Fibroblast of pulmonary artery (primary cell): ENCODE results near the gene TPO.
"Not testable (repeated sequence)": the region's sequence is repeated elsewhere in the genome, so short reads cannot be mapped to it uniquely, and the experiment has no call there.

Experiments
- DNase-seq: peaks from one replicate; pipeline ENCODE4 v3.0.0-alpha.2; 2010; ENCODE audit warnings: low read depth
- H3K4me3 ChIP-seq: replicated peaks from 2 replicates; pipeline ENCODE4 v1.5.1; 2011; ENCODE audit warnings: low read depth, mild to moderate bottlenecking, control low read depth, low read length, moderate library complexity
- TF ChIP-seq, protein P1 (sequence below): IDR thresholded peaks from 2 replicates; pipeline ENCODE4 v1.5.1; 2011; ENCODE audit warnings: mild to moderate bottlenecking, control low read depth, low read length, inconsistent platforms; ENCODE audit errors: missing control alignments

The TPO gene

DNA sequence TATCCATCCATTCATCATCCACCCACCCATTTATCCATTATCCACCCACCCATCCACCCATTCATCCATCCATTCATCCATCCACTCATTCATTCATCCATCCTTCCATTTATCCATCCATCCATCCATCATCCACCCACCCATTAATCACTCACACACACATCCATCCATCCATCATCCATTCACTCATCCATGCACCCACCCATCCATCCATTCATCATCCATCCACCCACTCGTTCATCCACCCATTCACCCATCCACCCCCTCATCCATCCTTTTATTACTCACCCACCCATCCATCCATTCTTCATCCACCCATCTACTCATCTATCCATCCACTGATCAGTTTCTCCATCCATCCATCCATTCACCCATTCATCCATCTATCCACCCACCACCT, 8.1 kb upstream of the TPO start:
- no peak for DNase-seq
- no peak overlapping the region for H3K4me3 ChIP-seq
- TF ChIP-seq, protein P1, sequence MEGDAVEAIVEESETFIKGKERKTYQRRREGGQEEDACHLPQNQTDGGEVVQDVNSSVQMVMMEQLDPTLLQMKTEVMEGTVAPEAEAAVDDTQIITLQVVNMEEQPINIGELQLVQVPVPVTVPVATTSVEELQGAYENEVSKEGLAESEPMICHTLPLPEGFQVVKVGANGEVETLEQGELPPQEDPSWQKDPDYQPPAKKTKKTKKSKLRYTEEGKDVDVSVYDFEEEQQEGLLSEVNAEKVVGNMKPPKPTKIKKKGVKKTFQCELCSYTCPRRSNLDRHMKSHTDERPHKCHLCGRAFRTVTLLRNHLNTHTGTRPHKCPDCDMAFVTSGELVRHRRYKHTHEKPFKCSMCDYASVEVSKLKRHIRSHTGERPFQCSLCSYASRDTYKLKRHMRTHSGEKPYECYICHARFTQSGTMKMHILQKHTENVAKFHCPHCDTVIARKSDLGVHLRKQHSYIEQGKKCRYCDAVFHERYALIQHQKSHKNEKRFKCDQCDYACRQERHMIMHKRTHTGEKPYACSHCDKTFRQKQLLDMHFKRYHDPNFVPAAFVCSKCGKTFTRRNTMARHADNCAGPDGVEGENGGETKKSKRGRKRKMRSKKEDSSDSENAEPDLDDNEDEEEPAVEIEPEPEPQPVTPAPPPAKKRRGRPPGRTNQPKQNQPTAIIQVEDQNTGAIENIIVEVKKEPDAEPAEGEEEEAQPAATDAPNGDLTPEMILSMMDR = no peak

DNA sequence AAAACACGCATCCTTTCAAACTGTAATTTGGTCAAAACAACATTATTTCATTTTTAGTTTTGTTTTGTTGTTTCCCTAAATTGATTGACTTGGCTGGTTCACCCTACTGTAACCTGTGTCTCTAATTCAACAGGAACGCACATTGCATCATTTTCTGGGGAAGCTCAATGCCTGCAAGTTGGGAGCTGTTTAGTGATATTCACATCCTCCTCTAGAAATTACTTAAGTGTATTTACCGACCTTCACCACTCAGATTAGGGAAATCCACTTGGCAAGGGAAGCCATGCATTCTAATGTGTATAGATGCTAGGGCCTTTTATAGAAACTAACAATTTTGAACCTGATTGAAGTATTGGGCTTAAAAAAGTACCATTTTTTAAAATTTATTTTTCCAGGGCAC, 7.3 kb upstream of the TPO start:
- DNase-seq = no peak
- no peak overlapping the region for H3K4me3 ChIP-seq
- TF ChIP-seq, protein P1 = no peak

DNA sequence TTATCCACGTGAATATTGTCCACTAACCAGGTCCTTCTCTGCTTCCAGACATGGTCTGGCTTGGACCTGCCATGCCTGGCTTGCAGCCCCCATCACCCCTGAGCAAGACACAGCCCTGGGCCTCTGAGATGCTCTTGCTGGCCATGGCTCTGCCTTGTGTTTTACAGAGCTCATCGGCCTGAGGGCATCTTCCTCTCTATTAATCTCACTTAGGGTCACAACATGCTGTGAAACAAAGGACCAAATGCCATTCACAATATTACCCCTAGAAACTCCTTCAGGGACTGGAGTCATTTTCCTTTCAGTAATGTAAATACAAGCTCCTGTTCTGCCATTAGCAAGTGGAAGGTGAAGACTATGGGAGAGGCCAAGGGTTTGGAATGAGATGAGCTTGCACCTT, 6.8 kb upstream of the TPO start:
- no peak overlapping the region for H3K4me3 ChIP-seq
- no peak for DNase-seq
- TF ChIP-seq, protein P1 = no peak

DNA sequence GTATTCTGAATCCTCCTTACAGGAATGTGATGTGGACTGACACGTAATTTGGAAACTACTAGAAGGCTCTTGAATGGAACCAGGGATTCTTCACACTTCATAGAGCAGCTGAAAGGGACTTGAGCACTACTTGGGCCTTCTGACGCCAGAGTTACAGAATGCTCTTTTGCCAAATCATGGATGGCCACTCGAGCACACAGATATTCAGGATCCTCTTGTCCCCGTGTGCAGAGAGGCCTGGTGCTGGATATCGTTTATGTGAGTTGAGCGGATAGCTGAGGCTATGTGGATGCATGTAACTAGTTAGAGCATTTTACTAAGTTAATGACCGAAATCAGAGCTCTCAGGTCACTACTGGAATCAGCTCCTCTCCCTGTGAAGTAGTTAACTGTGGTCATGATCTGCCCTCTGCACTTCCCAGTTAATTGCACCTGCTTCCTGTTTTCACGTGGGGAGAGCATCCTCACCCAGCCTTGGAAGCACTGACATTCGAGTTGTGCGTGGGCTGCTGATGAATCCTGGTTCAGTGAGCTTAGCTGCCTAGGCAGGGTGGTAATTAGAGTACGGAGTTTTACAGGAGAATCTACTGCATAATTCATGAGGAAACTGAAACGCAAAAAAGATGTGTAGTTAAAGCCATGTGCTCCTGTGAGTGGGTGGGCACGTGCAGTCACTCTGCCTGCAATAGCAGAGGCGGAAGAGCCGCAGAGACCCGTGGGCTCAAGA, 5.2 kb upstream of the TPO start:
- H3K4me3 ChIP-seq = no peak overlapping the region
- TF ChIP-seq, protein P1 = no peak
- DNase-seq = no peak

DNA sequence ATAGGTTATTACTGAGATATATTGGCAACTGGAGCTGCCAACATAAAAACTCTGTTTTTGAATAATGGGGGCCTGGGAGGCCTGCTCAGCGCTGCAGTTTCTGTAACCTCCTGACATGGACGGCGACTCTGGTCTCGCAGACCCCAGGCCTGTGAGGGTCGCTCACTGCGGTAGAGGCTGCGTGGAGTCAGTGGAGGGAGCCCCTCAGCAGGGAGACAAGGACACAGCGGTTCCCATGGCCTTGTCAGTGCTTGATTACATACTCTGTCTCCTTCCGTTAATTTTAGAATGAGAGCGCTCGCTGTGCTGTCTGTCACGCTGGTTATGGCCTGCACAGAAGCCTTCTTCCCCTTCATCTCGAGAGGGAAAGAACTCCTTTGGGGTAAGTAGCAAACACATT, 858 bp downstream of the TPO start:
- TF ChIP-seq, protein P1 = no peak
- H3K4me3 ChIP-seq = no peak overlapping the region
- no peak for DNase-seq

DNA sequence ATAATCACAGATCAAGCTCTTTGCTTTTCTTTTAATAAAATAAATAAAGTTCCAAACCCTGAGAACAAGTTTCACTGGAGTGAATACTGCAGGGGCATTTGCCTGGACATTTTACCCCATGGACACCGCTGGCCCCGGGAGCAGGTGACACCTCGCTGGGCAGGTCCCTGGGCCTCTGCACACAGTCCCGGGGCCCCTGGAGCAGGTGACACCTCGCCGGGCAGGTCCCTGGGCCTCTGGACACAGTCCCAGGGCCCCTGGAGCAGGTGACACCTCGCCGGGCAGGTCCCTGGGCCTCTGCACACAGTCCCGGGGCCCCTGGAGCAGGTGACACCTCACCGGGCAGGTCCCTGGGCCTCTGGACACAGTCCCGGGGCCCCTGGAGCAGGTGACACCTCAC, 1.6 kb downstream of the TPO start:
- H3K4me3 ChIP-seq, DNase-seq: not testable (repeated sequence)

DNA sequence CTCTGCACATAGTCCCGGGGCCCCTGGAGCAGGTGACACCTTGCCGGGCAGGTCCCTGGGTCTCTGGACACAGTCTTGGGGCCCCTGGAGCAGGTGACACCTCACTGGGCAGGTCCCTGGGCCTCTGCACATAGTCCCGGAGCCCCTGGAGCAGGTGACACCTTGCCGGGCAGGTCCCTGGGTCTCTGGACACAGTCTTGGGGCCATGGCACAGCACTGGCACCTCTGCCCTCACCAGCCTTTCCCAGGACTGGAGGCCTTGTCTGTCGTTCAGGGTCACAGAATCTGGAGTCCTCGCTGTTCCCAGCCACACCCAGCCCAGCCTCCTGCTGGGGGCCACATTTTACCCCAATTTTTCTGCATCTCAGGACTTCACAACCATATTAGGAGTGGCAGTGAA, 2.2 kb downstream of the TPO start:
- no peak for DNase-seq
- TF ChIP-seq, protein P1 = no peak
- H3K4me3 ChIP-seq = no peak overlapping the region
